22Rv1 (cell line): ENCODE results near the gene PRKX.
"Not testable (repeated sequence)": the region's sequence is repeated elsewhere in the genome, so short reads cannot be mapped to it uniquely, and the experiment has no call there.

Source experiments
- CTCF ChIP-seq: fragments of 450-650 bp; IDR thresholded peaks from 2 replicates; pipeline ENCODE4 v1.5.1; 2017; ENCODE audit warnings: mild to moderate bottlenecking
- ZFX ChIP-seq: fragments of 450-650 bp; IDR thresholded peaks from 2 replicates; pipeline ENCODE4 v1.6.1; 2017; ENCODE audit warnings: antibody characterized with exemption, borderline replicate concordance

GRCh38 chrX:3735891-3736290 lies 22.4 kb upstream of the PRKX start:
- not testable (repeated sequence) for TF ChIP-seq CTCF, ZFX
